A549 (cell line): ENCODE data around the gene CUX1. TPM values are rescaled to one million over a fixed set of nuclear protein-coding genes. Genes with fewer than 3 reads are reported as not detected.

ENCODE experiments used
- ATAC-seq, 2 experiments: fragments of 200-7000 bp in 1 of 2; fragments of >200 bp in 1 of 2; cut with Nextera tagmentation in 1 of 2; cut with Tn5 transposase in 1 of 2; 3 replicates each; pipeline versions ENCODE4 v1.8.0 to v1.9.1; 2018 to 2020; ENCODE audit warnings: mild to moderate bottlenecking in 1 of 2, moderate library complexity in 1 of 2
- CTCF ChIA-PET: fragments of 300-600 bp; sonication (Branson Sonifier 250); formaldehyde crosslinking; extraction: SDS; loops from one replicate; lab custom pipeline; 2021; ENCODE audit warnings: antibody characterized with exemption, inconsistent platforms; lab: Yijun Ruan, JAX
- POLR2A ChIA-PET: fragments of 350-600 bp; formaldehyde crosslinking; extraction: SDS; loops from one replicate; lab custom pipeline; 2021; ENCODE audit warnings: antibody characterized with exemption, inconsistent platforms; lab: Yijun Ruan, JAX
- DNase-seq, 2 experiments: peaks; one replicate each; pipeline versions ENCODE4 v3.0.0 to v3.0.0-alpha.2; 2011 to 2016; ENCODE audit warnings: low read depth in 1 of 2, low spot score in 1 of 2
- FAIRE-seq: peaks from 2 replicates; lab custom pipeline; 2011; peaks lifted over from hg19 to GRCh38; lab: Jason Lieb, UNC
- H3K27ac ChIP-seq, 2 experiments: fragments of >200 bp; sonication (Bioruptor Twin); formaldehyde crosslinking; 3 replicates each; pipeline ENCODE4 v1.5.1; 2016 to 2017
- H3K4me1 ChIP-seq: fragments of >200 bp; sonication (Bioruptor Twin); formaldehyde crosslinking; 3 replicates; pipeline ENCODE4 v1.6.1; 2016
- H3K4me2 ChIP-seq: fragments of >200 bp; sonication (Bioruptor Twin); formaldehyde crosslinking; 3 replicates; pipeline ENCODE4 v1.6.1; 2016
- H3K4me3 ChIP-seq: fragments of >200 bp; sonication (Bioruptor Twin); formaldehyde crosslinking; 3 replicates; pipeline ENCODE4 v1.5.1; 2016
- H3K9me3 ChIP-seq: fragments of >200 bp; sonication (Bioruptor Twin); formaldehyde crosslinking; 3 replicates; pipeline ENCODE4 v1.6.1; 2016
- ATOH8 ChIP-seq: fragments of 250-450 bp; sonication (Bioruptor Pico); IDR thresholded peaks from 2 replicates; pipeline ENCODE4 v1.5.0; 2020; ENCODE audit warnings: low read depth, mild to moderate bottlenecking, moderate library complexity
- CTCF ChIP-seq: fragments of >200 bp; sonication (Bioruptor Twin); formaldehyde crosslinking; IDR thresholded peaks from 3 replicates; pipeline ENCODE4 v1.5.1; 2016
- FOSB ChIP-seq: fragments of 250-450 bp; sonication (Bioruptor Pico); IDR thresholded peaks from 2 replicates; pipeline ENCODE4 v1.5.0; 2020; ENCODE audit warnings: mild to moderate bottlenecking, moderate library complexity
- FOSL2 ChIP-seq, 2 experiments: fragments of 450-650 bp in 1 of 2; fragments of >200 bp in 1 of 2; sonication (Bioruptor Twin) in 1 of 2; formaldehyde crosslinking; IDR thresholded peaks; 2 replicates each; pipeline versions ENCODE4 v1.5.0 to v1.6.1; 2016 to 2020; ENCODE audit warnings: mild to moderate bottlenecking in 1 of 2, moderate library complexity in 1 of 2
- HDAC2 ChIP-seq: fragments of 200-600 bp; sonication (generic); IDR thresholded peaks from 2 replicates; pipeline ENCODE4 v1.6.1; 2016
- HEYL ChIP-seq: fragments of 250-450 bp; sonication (Bioruptor Pico); IDR thresholded peaks from 2 replicates; pipeline ENCODE4 v1.8.0; 2021; ENCODE audit warnings: mild to moderate bottlenecking, moderate library complexity
- HOXA7 ChIP-seq: fragments of 250-450 bp; sonication (Bioruptor Pico); IDR thresholded peaks from 2 replicates; pipeline ENCODE4 v1.5.0; 2020; ENCODE audit warnings: mild to moderate bottlenecking, moderate library complexity
- HOXB5 ChIP-seq: fragments of 250-450 bp; sonication (Bioruptor Pico); IDR thresholded peaks from 2 replicates; pipeline ENCODE4 v1.5.0; 2020; ENCODE audit warnings: mild to moderate bottlenecking, moderate library complexity
- JUNB ChIP-seq: fragments of >200 bp; sonication (Bioruptor Twin); formaldehyde crosslinking; IDR thresholded peaks from 2 replicates; pipeline ENCODE4 v1.6.1; 2016
- KDM5A ChIP-seq: fragments of 200-600 bp; sonication (generic); IDR thresholded peaks from 2 replicates; pipeline ENCODE4 v1.6.1; 2016; ENCODE audit warnings: antibody characterized with exemption, mild to moderate bottlenecking
- NFE2L2 ChIP-seq: fragments of 150-350 bp; conservative IDR thresholded peaks from 2 replicates; pipeline ENCODE4 v1.6.1; 2014; ENCODE audit warnings: low read length
- PHF8 ChIP-seq: fragments of 200-600 bp; sonication (generic); IDR thresholded peaks from 2 replicates; pipeline ENCODE4 v1.6.1; 2016; ENCODE audit warnings: low read depth, mild to moderate bottlenecking, antibody characterized with exemption, moderate library complexity, borderline replicate concordance
- RAD21 ChIP-seq, 2 experiments: fragments of >200 bp in 1 of 2; sonication (Bioruptor Twin) in 1 of 2; formaldehyde crosslinking in 1 of 2; IDR thresholded peaks in 1 of 2; conservative IDR thresholded peaks in 1 of 2; 2 replicates in 1 of 2; 3 replicates in 1 of 2; pipeline ENCODE4 v1.6.1; 2012 to 2018; ENCODE audit warnings: inconsistent platforms in 1 of 2
- RCOR1 ChIP-seq: fragments of 150-350 bp; IDR thresholded peaks from 2 replicates; pipeline ENCODE4 v1.6.1; 2014; ENCODE audit warnings: antibody characterized with exemption, low read length, low read depth
- RNF2 ChIP-seq: fragments of 200-600 bp; sonication (generic); IDR thresholded peaks from 2 replicates; pipeline ENCODE4 v1.6.1; 2016; ENCODE audit warnings: low read depth, mild to moderate bottlenecking, antibody characterized with exemption, moderate library complexity, borderline replicate concordance
- SMC3 ChIP-seq: fragments of >200 bp; sonication (Bioruptor Twin); formaldehyde crosslinking; IDR thresholded peaks from 3 replicates; pipeline ENCODE4 v1.6.1; 2018; ENCODE audit warnings: inconsistent platforms
- SREBF2 ChIP-seq: fragments of 450-650 bp; IDR thresholded peaks from 2 replicates; pipeline ENCODE4 v1.6.1; 2014; ENCODE audit warnings: mild to moderate bottlenecking, moderate library complexity
- ZC3H11A ChIP-seq: fragments of 450-650 bp; IDR thresholded peaks from 2 replicates; pipeline ENCODE4 v1.6.1; 2014; ENCODE audit warnings: antibody characterized with exemption, mild to moderate bottlenecking
- WGBS: methylation state at CpG from one replicate; pipeline ENCODE4 v1.1.6; 2017; ENCODE audit errors: missing lambda C conversion rate; 5-methylcytosine and 5-hydroxymethylcytosine counted together
- polyA plus RNA-seq, 4 experiments: library from polyadenylated mRNA; depleted of rRNA in 3 of 4; stranded (reverse); fragments of >200 nt; fragmentation: RNase III in 1 of 4; extraction: RNeasy Plus Mini Kit Qiagen cat#74134 plus additional on column Dnase treatment in 1 of 4; gene quantifications; 2 replicates in 3 of 4; 3 replicates in 1 of 4; pipeline ENCODE4 v1.2.3, GENCODE V29; 2011 to 2017
- TF ChIP-seq, protein P1 (sequence below): fragments of 200-600 bp; sonication (generic); IDR thresholded peaks from 2 replicates; pipeline ENCODE4 v1.6.1; 2016; ENCODE audit warnings: antibody characterized with exemption, mild to moderate bottlenecking, moderate library complexity
- TF ChIP-seq, protein P2 (sequence below): IDR thresholded peaks from 2 replicates; pipeline ENCODE4 v1.6.1; 2012
- TF ChIP-seq, protein P3 (sequence below): fragments of 450-650 bp; IDR thresholded peaks from 2 replicates; pipeline ENCODE4 v1.6.1; 2014; ENCODE audit warnings: antibody characterized with exemption

CUX1 gene
- polyA plus RNA-seq, 2 of the 4 experiments (the other 2 are of a cell fraction), result 32.7 to 33.4 TPM

GRCh38 chr7:102005933-102006480, 188.6 kb downstream of the CUX1 start:
- Histone ChIP-seq H3K4me2 (no peak overlapping the region), H3K9me3 (no peaks in the 10 kb centered on the region), H3K4me3 (no peak overlapping the region), H3K27ac (no peak overlapping the region), H3K4me1 (peaks cover 30% of the 10 kb centered on the region)
- FAIRE-seq (no peak), DNase-seq (no peak), ATAC-seq (no peak)
- ChIA-PET POLR2A (no interaction called here), CTCF (interaction anchor here (0.6 kb wide), 1 partner anchor 27 kb away, joined by 3 read pairs; no protein-coding TSS in a partner anchor)
- 94% methylated on average over 23 of the region's 23 CpGs for WGBS
- TF ChIP-seq RNF2, result no peak
- TF ChIP-seq RCOR1, result no peak

DNA sequence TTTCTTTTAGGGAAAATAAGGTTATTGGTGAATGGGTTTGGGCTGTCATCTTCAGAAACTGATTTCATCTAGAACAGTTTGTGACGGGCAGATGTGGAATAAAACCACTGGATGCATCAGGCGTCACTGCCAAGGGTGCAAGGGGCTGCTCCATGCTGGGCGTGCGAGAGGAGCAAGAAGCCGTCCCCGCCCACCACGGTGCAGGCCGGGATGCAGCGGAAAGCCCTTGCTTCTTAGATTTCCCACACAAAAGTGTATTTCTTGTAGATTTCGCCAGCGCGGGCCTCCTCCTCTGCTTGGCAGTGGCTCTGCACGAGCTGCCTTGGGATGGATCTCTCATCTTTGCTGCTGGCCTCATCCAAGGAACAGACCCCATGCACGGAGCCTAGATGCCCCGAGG, 189.3 kb downstream of the CUX1 start:
- CTCF ChIA-PET, result no interaction called here
- ATAC-seq (no peak), DNase-seq (no peak)
- no peaks in the 10 kb centered on the region for H3K9me3 ChIP-seq
- 95% methylated on average over 14 of the region's 15 CpGs for WGBS
- no peak overlapping the region for H3K4me3 ChIP-seq
- no peak overlapping the region for H3K4me2 ChIP-seq
- H3K27ac ChIP-seq, result no peak overlapping the region
- no peak for TF ChIP-seq JUNB
- TF ChIP-seq NFE2L2, result no peak
- no peak for TF ChIP-seq ATOH8
- no peak for TF ChIP-seq HDAC2
- TF ChIP-seq, all 56 proteins: peak for 0
- peaks cover 30% of the 10 kb centered on the region for H3K4me1 ChIP-seq
- FAIRE-seq, result no peak
- POLR2A ChIA-PET, result no interaction called here

GRCh38 chr7:102008535-102009262, 191.3 kb downstream of the CUX1 start:
- ChIA-PET CTCF (interaction anchor here (0.6 kb wide), 1 partner anchor 11 kb away, joined by 3 read pairs; no protein-coding TSS in a partner anchor), POLR2A (interaction anchor here (0.6 kb wide), 1 partner anchor 121 kb away, joined by 3 read pairs; no protein-coding TSS in a partner anchor)
- Histone ChIP-seq H3K4me2 (no peak overlapping the region; the same call in 2 of the 3 replicates), H3K27ac (peak overlapping the region; percentile 28 to 65; a peak in 5 of 6 replicates), H3K4me1 (peaks cover 42% of the 10 kb centered on the region), H3K9me3 (no peaks in the 10 kb centered on the region), H3K4me3 (no peak overlapping the region)
- WGBS, result 88% methylated on average over 12 of the region's 12 CpGs
- DNase-seq (no peak), FAIRE-seq (no peak), ATAC-seq (no peak; a peak in 1 of 6 replicates)
- TF ChIP-seq, protein P1, sequence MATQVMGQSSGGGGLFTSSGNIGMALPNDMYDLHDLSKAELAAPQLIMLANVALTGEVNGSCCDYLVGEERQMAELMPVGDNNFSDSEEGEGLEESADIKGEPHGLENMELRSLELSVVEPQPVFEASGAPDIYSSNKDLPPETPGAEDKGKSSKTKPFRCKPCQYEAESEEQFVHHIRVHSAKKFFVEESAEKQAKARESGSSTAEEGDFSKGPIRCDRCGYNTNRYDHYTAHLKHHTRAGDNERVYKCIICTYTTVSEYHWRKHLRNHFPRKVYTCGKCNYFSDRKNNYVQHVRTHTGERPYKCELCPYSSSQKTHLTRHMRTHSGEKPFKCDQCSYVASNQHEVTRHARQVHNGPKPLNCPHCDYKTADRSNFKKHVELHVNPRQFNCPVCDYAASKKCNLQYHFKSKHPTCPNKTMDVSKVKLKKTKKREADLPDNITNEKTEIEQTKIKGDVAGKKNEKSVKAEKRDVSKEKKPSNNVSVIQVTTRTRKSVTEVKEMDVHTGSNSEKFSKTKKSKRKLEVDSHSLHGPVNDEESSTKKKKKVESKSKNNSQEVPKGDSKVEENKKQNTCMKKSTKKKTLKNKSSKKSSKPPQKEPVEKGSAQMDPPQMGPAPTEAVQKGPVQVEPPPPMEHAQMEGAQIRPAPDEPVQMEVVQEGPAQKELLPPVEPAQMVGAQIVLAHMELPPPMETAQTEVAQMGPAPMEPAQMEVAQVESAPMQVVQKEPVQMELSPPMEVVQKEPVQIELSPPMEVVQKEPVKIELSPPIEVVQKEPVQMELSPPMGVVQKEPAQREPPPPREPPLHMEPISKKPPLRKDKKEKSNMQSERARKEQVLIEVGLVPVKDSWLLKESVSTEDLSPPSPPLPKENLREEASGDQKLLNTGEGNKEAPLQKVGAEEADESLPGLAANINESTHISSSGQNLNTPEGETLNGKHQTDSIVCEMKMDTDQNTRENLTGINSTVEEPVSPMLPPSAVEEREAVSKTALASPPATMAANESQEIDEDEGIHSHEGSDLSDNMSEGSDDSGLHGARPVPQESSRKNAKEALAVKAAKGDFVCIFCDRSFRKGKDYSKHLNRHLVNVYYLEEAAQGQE, result no peak

DNA sequence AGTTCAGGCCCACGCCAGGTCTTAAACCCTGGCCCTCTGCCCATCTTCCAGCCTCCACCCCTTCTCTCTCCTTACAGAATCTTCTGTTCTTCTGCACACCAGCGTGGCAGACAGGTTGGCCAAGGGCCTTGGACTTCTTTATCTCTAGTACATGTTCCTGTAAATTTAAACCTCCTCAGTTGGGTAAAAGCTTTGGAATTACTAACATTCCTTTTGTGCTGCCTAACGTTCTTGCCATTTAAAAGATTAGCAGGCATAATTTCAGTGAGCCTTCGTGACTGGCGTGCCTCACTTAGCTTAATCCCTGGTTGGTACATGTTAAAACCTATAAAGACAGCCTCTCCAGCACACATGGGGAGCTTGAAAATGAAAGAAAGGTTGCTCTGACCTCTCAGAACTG, 192.2 kb downstream of the CUX1 start:
- ChIA-PET CTCF (no interaction called here), POLR2A (no interaction called here)
- Histone ChIP-seq H3K27ac (peak overlapping the region; percentile 28 to 65; a peak in 4 of 6 replicates), H3K4me1 (peaks cover 41% of the 10 kb centered on the region), H3K4me3 (no peak overlapping the region), H3K4me2 (no peak overlapping the region), H3K9me3 (no peaks in the 10 kb centered on the region)
- DNase-seq (no peak), ATAC-seq (no peak), FAIRE-seq (no peak)
- WGBS, result 83% methylated on average over 5 of the region's 5 CpGs
- no peak for TF ChIP-seq FOSB
- no peak for TF ChIP-seq ZC3H11A
- TF ChIP-seq RAD21 (conservative IDR thresholded peaks at IDR 0.05 in 1 of 2, IDR thresholded peaks at IDR 0.05 in 1 of 2), result no peak
- TF ChIP-seq KDM5A, result no peak
- TF ChIP-seq, protein P2, sequence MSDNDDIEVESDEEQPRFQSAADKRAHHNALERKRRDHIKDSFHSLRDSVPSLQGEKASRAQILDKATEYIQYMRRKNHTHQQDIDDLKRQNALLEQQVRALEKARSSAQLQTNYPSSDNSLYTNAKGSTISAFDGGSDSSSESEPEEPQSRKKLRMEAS, result no peak
- TF ChIP-seq CTCF, result no peak
- TF ChIP-seq HOXB5 (CRISPR knock-in tag), result no peak
- TF ChIP-seq, protein P3, sequence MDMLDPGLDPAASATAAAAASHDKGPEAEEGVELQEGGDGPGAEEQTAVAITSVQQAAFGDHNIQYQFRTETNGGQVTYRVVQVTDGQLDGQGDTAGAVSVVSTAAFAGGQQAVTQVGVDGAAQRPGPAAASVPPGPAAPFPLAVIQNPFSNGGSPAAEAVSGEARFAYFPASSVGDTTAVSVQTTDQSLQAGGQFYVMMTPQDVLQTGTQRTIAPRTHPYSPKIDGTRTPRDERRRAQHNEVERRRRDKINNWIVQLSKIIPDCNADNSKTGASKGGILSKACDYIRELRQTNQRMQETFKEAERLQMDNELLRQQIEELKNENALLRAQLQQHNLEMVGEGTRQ, result no peak
- no peak for TF ChIP-seq SREBF2
- TF ChIP-seq PHF8, result no peak
- no peak for TF ChIP-seq SMC3
- no peak for TF ChIP-seq HOXA7 (CRISPR knock-in tag)
- no peak for TF ChIP-seq HEYL (CRISPR knock-in tag)
- TF ChIP-seq RCOR1, result no peak
- no peak for TF ChIP-seq FOSL2 (IDR thresholded peaks at IDR 0.05)
- TF ChIP-seq FOSL2 (CRISPR knock-in tag; IDR thresholded peaks at IDR 0.05), result no peak
